HepG2 (cell line): ENCODE measurements around the gene RCC2. TPM values are rescaled to one million over a fixed set of nuclear protein-coding genes. Genes with fewer than 3 reads are reported as not detected.

Source experiments
- ATAC-seq: fragments of 200-7000 bp; cut with Tn5 transposase; 3 replicates; pipeline ENCODE4 v1.9.1; 2020; ENCODE audit warnings: mild to moderate bottlenecking, moderate library complexity
- BruUV-seq: library from RNA; stranded (reverse); fragments of 400-500 nt; replicated peaks from 2 replicates; lab custom pipeline; 2021; lab: Mats Ljungman, UMichigan
- CTCF ChIA-PET: fragments of 300-600 bp; formaldehyde crosslinking; extraction: SDS; loops from one replicate; lab custom pipeline; 2021; ENCODE audit warnings: low total read pairs, inconsistent platforms, low intra/inter-chr PET ratio; lab: Yijun Ruan, JAX
- POLR2A ChIA-PET: fragments of 350-600 bp; sonication (Branson Sonifier 250); formaldehyde crosslinking; loops from one replicate; lab custom pipeline; 2020; ENCODE audit warnings: antibody characterized with exemption, inconsistent platforms; lab: Yijun Ruan, JAX
- DNase-seq: peaks from one replicate; pipeline ENCODE4 v3.0.0-alpha.2; 2015; ENCODE audit warnings: low spot score
- FAIRE-seq: peaks from 3 replicates; lab custom pipeline; 2011; peaks lifted over from hg19 to GRCh38; lab: Jason Lieb, UNC
- H2AFZ ChIP-seq: one replicate; pipeline ENCODE4 v1.6.1; 2011; ENCODE audit warnings: low read length, inconsistent platforms
- H3K27ac ChIP-seq: fragments of 300-600 bp; 3 replicates; pipeline ENCODE4 v1.8.0; 2011; ENCODE audit warnings: mixed run types, mild to moderate bottlenecking, mixed read lengths, low read length, inconsistent platforms; ENCODE audit not compliant: insufficient read depth; ENCODE audit errors: extremely low read length
- H3K27me3 ChIP-seq, 2 experiments: fragments of 200-600 bp in 1 of 2; 2 replicates in 1 of 2; 3 replicates in 1 of 2; pipeline versions ENCODE4 v1.6.0 to v1.8.0; 2011; ENCODE audit warnings: low read length in 2 of 2, mild to moderate bottlenecking in 2 of 2, moderate library complexity in 2 of 2, inconsistent platforms in 1 of 2; ENCODE audit not compliant: insufficient read depth in 2 of 2, control insufficient read depth in 1 of 2
- H3K36me3 ChIP-seq, 2 experiments: fragments of 200-600 bp in 1 of 2; replicated peaks in 1 of 2; 2 replicates in 1 of 2; 3 replicates in 1 of 2; pipeline versions ENCODE4 v1.5.1 to v1.8.0; 2011; ENCODE audit warnings: low read length in 2 of 2, inconsistent platforms in 1 of 2; ENCODE audit not compliant: insufficient read depth in 2 of 2, control insufficient read depth in 1 of 2
- H3K4me1 ChIP-seq: 2 replicates; pipeline ENCODE4 v1.5.1; 2012; ENCODE audit warnings: low read length, inconsistent platforms; ENCODE audit not compliant: insufficient read depth
- H3K4me2 ChIP-seq: 2 replicates; pipeline ENCODE4 v1.6.0; 2011; ENCODE audit warnings: low read depth, low read length, inconsistent platforms
- H3K4me3 ChIP-seq, 3 experiments: fragments of 200-600 bp in 1 of 3; sonication (generic), shearing (Covaris generic) in 1 of 3; replicated peaks in 1 of 3; 2 replicates each; pipeline ENCODE4 v1.5.1; 2011 to 2016; ENCODE audit warnings: low read length in 3 of 3, inconsistent platforms in 2 of 3, low read depth in 2 of 3, mild to moderate bottlenecking in 2 of 3, control low read depth in 1 of 3, mixed read lengths in 1 of 3; ENCODE audit not compliant: insufficient read depth in 1 of 3
- H3K79me2 ChIP-seq: one replicate; pipeline ENCODE4 v1.6.1; 2011; ENCODE audit warnings: low read length, inconsistent platforms; ENCODE audit not compliant: insufficient read depth
- H3K9ac ChIP-seq: 2 replicates; pipeline ENCODE4 v1.6.0; 2011; ENCODE audit warnings: mild to moderate bottlenecking, low read depth, low read length, inconsistent platforms; ENCODE audit not compliant: insufficient read depth
- H3K9me3 ChIP-seq: 2 replicates; pipeline ENCODE4 v1.5.1; 2012; ENCODE audit warnings: mild to moderate bottlenecking, low read length
- H4K20me1 ChIP-seq: 2 replicates; pipeline ENCODE4 v1.6.0; 2011; ENCODE audit warnings: inconsistent platforms, mild to moderate bottlenecking, low read length, moderate library complexity; ENCODE audit not compliant: insufficient read depth
- KAT2B ChIP-seq: fragments of 150-350 bp; IDR thresholded peaks from 2 replicates; pipeline ENCODE4 v1.6.1; 2014; ENCODE audit warnings: low read depth, low read length, borderline replicate concordance
- SMAD1 ChIP-seq: sonication (generic); formaldehyde crosslinking; IDR thresholded peaks from 2 replicates; pipeline ENCODE4 v1.4.0; 2020; ENCODE audit warnings: missing genetic modification reagents, low read depth, mild to moderate bottlenecking, borderline replicate concordance
- ZFP62 ChIP-seq: sonication (generic); formaldehyde crosslinking; IDR thresholded peaks from 2 replicates; pipeline ENCODE4 v1.4.0; 2020; ENCODE audit warnings: missing genetic modification reagents
- ZNF30 ChIP-seq: sonication (generic); formaldehyde crosslinking; IDR thresholded peaks from 2 replicates; pipeline ENCODE4 v1.5.0; 2020; ENCODE audit warnings: mild to moderate bottlenecking, missing genetic modification reagents
- ZNF354B ChIP-seq: sonication (generic); formaldehyde crosslinking; IDR thresholded peaks from 2 replicates; pipeline ENCODE4 v1.8.0; 2022; ENCODE audit warnings: mild to moderate bottlenecking, missing genetic modification reagents
- ZSCAN12 ChIP-seq: sonication (generic); formaldehyde crosslinking; IDR thresholded peaks from 2 replicates; pipeline ENCODE4 v1.9.0; 2021; ENCODE audit warnings: mild to moderate bottlenecking, missing genetic modification reagents
- ZSCAN31 ChIP-seq: sonication (generic); formaldehyde crosslinking; IDR thresholded peaks from 2 replicates; pipeline ENCODE4 v1.5.0; 2020; ENCODE audit warnings: low read depth, mild to moderate bottlenecking, missing genetic modification reagents
- WGBS: methylation state at CpG from one replicate; pipeline ENCODE4 v1.1.6; 2017; ENCODE audit warnings: low lambda C conversion rate; 5-methylcytosine and 5-hydroxymethylcytosine counted together
- in situ Hi-C: cut with HindIII; loops from 2 replicates; pipeline ENCODE4 v1.10.0; 2017; ENCODE audit warnings: low pct_unique_long_range_greater_than_20kb; ENCODE audit not compliant: extremely low pct_ligation_motif_present
- intact Hi-C: fragments of 100-400 bp; cut with micrococcal nuclease; formaldehyde crosslinking; loops from one replicate; pipeline ENCODE4 v1.10.0; 2022; ENCODE audit not compliant: unreplicated experiment
- polyA plus RNA-seq, 8 experiments: library from polyadenylated mRNA; depleted of rRNA in 3 of 8; stranded (reverse) in 7 of 8; unstranded in 1 of 8; fragments of >200 nt; fragmentation: Illumina TruSeq in 4 of 8; extraction: Trizol in 4 of 8; gene quantifications; 2 replicates each; pipeline versions ENCODE4 v1.2.1 to v1.2.3, GENCODE V29; 2011 to 2016; ENCODE audit warnings: low read depth in 4 of 8, missing spikeins in 1 of 8, mixed read lengths in 1 of 8; ENCODE audit not compliant: insufficient read depth in 1 of 8
- total RNA-seq, 5 experiments: library from RNA; depleted of rRNA; stranded (reverse); fragments of >200 nt; fragmentation: Illumina TruSeq; extraction: Trizol; gene quantifications; 2 replicates each; pipeline ENCODE4 v1.2.3, GENCODE V29; 2016; ENCODE audit warnings: low read depth in 1 of 5
- TF ChIP-seq, protein P1 (sequence below): sonication (generic); formaldehyde crosslinking; IDR thresholded peaks from 2 replicates; pipeline ENCODE4 v1.5.1; 2020; ENCODE audit warnings: missing genetic modification reagents, mild to moderate bottlenecking, borderline replicate concordance
- TF ChIP-seq, protein P2 (sequence below): sonication (generic); formaldehyde crosslinking; IDR thresholded peaks from 2 replicates; pipeline ENCODE4 v1.4.0; 2020; ENCODE audit warnings: missing genetic modification reagents, borderline replicate concordance

RCC2 gene
- total and polyA plus RNA-seq, 2 of the 13 experiments (the other 11 are each of a cell fraction or from before 2014, with no cell fraction given): 20.5 to 55.8 TPM

DNA sequence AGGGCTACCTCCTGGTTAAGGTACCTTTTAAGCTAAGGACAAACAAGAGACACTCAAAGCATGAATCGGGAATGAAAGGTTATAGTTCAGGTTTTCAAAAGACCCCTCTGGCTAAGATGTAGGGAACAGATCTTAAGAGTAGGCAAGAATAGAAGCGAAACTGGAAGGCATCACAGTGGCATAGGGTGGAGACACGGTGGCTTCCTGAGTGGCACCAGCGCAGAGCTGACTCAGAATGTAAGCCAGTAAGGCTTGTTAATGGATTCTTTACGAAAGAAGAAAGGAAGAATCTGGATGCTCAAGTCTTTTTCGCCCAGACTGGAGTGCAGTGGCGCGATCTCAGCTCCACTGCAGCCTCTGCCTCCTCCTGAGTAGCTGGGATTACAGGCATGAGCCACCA lies 46.2 kb downstream of the RCC2 start:
- ATAC-seq (no peak), FAIRE-seq (no peak), DNase-seq (no peak)
- intact Hi-C loops (no loop called here), in situ Hi-C loops (no loop called here)
- Histone ChIP-seq H3K9me3 (no peaks in the 10 kb centered on the region), H3K36me3 (no peaks in the 10 kb centered on the region), H3K9ac (no peak overlapping the region), H2AFZ (no peak overlapping the region), H3K27ac (no peak overlapping the region), H3K4me1 (no peaks in the 10 kb centered on the region), H3K27me3 (peaks cover 2 to 44% of the 10 kb centered on the region in 2 experiments; a peak in 4 of 5 replicates), H3K4me3 (no peak overlapping the region), H3K4me2 (no peak overlapping the region), H4K20me1 (no peaks in the 10 kb centered on the region), H3K79me2 (no peaks in the 10 kb centered on the region)
- no TSS peak for BruUV-seq
- TF ChIP-seq ZNF354B (CRISPR knock-in tag): no peak
- no peak for TF ChIP-seq SMAD1 (CRISPR knock-in tag)
- no peak for TF ChIP-seq ZFP62
- TF ChIP-seq ZNF30 (CRISPR knock-in tag): no peak
- TF ChIP-seq, protein P1, sequence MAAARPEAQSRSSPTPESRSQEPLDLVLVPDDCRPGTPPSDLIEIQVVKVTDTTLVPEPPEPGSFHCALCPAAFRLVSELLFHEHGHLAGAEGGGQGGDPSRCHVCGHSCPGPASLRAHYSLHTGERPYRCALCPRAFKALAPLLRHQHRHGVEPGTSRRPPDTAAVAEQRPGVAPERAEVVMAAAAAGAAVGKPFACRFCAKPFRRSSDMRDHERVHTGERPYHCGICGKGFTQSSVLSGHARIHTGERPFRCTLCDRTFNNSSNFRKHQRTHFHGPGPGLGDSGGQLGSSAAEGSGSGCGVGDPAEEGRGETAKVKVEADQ (CRISPR knock-in tag): no peak
- no peak for TF ChIP-seq KAT2B
- ChIA-PET POLR2A (no interaction called here), CTCF (no interaction called here)
- 5% methylated on average over 8 of the region's 8 CpGs for WGBS

DNA sequence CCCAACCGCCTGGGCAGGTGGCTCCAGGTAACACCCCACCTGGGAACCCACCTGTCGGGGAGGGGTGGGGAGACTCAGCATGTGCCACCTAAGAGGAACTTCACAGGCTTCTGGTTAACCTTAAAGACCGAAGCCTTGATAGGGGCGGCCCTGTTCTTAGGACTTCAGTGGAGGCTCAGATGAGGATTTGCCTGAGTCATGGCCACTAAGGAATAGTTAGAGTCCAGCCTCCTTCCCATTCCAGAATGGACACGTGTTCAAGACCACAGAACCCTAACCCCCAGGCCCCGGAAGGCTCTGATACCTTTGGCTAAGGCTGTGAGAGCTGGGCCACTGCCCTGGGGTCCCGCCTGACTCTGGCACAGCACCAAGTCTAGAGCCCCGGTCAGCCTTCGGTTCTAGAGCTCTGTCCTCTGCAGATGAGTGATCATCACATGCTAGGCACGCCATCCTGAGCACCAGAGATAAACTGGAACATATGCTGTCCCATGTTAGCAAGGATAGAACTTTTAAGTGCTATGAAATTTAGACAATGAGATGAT lies 47.2 kb downstream of the RCC2 start:
- ATAC-seq (no peak), DNase-seq (no peak), FAIRE-seq (no peak)
- no TSS peak for BruUV-seq
- H3K9ac ChIP-seq: no peak overlapping the region
- H4K20me1 ChIP-seq: no peaks in the 10 kb centered on the region
- CTCF ChIA-PET: no interaction called here
- no peaks in the 10 kb centered on the region for H3K4me1 ChIP-seq
- H2AFZ ChIP-seq: no peak overlapping the region
- H3K27ac ChIP-seq: no peak overlapping the region
- no peak overlapping the region for H3K4me2 ChIP-seq
- no peak overlapping the region for H3K4me3 ChIP-seq
- intact Hi-C loops (no loop called here), in situ Hi-C loops (no loop called here)
- TF ChIP-seq, protein P2, sequence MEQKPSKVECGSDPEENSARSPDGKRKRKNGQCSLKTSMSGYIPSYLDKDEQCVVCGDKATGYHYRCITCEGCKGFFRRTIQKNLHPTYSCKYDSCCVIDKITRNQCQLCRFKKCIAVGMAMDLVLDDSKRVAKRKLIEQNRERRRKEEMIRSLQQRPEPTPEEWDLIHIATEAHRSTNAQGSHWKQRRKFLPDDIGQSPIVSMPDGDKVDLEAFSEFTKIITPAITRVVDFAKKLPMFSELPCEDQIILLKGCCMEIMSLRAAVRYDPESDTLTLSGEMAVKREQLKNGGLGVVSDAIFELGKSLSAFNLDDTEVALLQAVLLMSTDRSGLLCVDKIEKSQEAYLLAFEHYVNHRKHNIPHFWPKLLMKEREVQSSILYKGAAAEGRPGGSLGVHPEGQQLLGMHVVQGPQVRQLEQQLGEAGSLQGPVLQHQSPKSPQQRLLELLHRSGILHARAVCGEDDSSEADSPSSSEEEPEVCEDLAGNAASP: no peak
- no peak for TF ChIP-seq ZSCAN12 (CRISPR knock-in tag)
- no peak for TF ChIP-seq ZSCAN31 (CRISPR knock-in tag)
- no peaks in the 10 kb centered on the region for H3K79me2 ChIP-seq
- POLR2A ChIA-PET: no interaction called here
- peaks cover 2 to 51% of the 10 kb centered on the region in 2 experiments; a peak in 4 of 5 replicates for H3K27me3 ChIP-seq
- WGBS: 11% methylated on average over 3 of the region's 10 CpGs
- H3K9me3 ChIP-seq: no peaks in the 10 kb centered on the region
- H3K36me3 ChIP-seq: no peaks in the 10 kb centered on the region
